Measurements from ENCODE around the gene BNIP1. TPM values are rescaled to one million over a fixed set of nuclear protein-coding genes. Genes with fewer than 3 reads are reported as not detected.

The BNIP1 gene
- total RNA-seq, 6 experiments from 2014 or later: 13.9 to 20.9 (median 17.3) TPM

GRCh38 chr5:173187054-173187743, 42.9 kb downstream of the BNIP1 start:
- no peak overlapping the region for H3K4me3 Mint-ChIP-seq
- TF ChIP-seq, protein P1, sequence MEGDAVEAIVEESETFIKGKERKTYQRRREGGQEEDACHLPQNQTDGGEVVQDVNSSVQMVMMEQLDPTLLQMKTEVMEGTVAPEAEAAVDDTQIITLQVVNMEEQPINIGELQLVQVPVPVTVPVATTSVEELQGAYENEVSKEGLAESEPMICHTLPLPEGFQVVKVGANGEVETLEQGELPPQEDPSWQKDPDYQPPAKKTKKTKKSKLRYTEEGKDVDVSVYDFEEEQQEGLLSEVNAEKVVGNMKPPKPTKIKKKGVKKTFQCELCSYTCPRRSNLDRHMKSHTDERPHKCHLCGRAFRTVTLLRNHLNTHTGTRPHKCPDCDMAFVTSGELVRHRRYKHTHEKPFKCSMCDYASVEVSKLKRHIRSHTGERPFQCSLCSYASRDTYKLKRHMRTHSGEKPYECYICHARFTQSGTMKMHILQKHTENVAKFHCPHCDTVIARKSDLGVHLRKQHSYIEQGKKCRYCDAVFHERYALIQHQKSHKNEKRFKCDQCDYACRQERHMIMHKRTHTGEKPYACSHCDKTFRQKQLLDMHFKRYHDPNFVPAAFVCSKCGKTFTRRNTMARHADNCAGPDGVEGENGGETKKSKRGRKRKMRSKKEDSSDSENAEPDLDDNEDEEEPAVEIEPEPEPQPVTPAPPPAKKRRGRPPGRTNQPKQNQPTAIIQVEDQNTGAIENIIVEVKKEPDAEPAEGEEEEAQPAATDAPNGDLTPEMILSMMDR (IDR thresholded peaks at IDR 0.05): peak; percentile 37
- H3K36me3 Mint-ChIP-seq (ENCODE audit: low read depth): no peaks in the 10 kb centered on the region
- H3K27ac Mint-ChIP-seq: no peak overlapping the region
- no peaks in the 10 kb centered on the region for H3K4me1 Mint-ChIP-seq (ENCODE audit: low read depth)
- H3K9me3 Mint-ChIP-seq: no peaks in the 10 kb centered on the region
- peaks cover 38% of the 10 kb centered on the region for H3K27me3 Mint-ChIP-seq (ENCODE audit: insufficient read depth)
- DNase-seq: no peak

DNA sequence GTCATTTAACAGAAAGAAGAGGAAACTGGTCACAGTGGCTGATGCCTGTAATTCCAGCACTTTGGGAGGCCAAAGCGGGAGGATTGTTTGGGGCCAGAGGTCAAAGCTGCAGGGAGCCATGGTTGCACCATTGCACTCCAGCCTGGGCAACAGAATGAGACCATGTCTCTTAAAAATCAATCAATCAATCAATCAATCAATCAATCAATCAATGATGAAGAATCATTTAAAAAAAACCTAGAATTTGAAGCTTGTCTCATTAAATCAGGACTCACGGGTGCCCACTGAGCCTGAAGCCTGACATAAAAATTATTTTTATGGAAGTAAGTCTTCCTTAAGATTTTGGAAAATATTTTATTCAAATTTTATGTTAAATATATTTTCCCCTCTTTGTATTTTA, 43.9 kb downstream of the BNIP1 start:
- Mint-ChIP-seq H3K27me3 (ENCODE audit: insufficient read depth) (peaks cover 36% of the 10 kb centered on the region), H3K4me1 (ENCODE audit: low read depth) (no peaks in the 10 kb centered on the region), H3K27ac (no peak overlapping the region), H3K9me3 (no peaks in the 10 kb centered on the region), H3K36me3 (ENCODE audit: low read depth) (no peaks in the 10 kb centered on the region), H3K4me3 (no peak overlapping the region; the same call in 1 of the 2 replicates)
- DNase-seq: no peak
- TF ChIP-seq, protein P1 (IDR thresholded peaks at IDR 0.05): no peak

GRCh38 chr5:173191015-173191414, 46.7 kb downstream of the BNIP1 start:
- TF ChIP-seq, protein P1 (IDR thresholded peaks at IDR 0.05): no peak
- Mint-ChIP-seq H3K4me3 (no peak overlapping the region), H3K27ac (no peak overlapping the region), H3K9me3 (no peaks in the 10 kb centered on the region), H3K36me3 (ENCODE audit: low read depth) (no peaks in the 10 kb centered on the region), H3K27me3 (ENCODE audit: insufficient read depth) (peaks cover 34% of the 10 kb centered on the region), H3K4me1 (ENCODE audit: low read depth) (no peaks in the 10 kb centered on the region)
- no peak for DNase-seq

DNA sequence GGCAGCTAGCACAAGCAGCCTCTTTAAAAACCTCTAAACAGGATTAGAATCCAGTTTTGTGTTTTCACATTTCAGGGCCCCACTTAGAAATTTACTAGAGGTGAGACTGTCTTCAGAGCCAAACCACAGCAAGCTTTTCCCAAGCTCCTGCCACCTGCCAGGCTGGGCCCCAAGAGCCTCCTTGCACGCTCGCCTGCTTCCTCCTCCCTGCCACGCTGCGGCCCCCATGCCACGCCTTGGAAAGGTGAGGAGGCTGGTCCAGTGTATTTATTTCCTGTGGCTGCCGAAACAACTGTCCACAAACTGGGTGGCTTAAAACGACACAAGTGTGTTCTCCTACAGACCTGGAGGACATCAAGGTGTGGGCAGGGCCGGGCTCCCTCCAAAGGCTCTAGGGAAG, 47.2 kb downstream of the BNIP1 start:
- peaks cover 39% of the 10 kb centered on the region for H3K27me3 Mint-ChIP-seq (ENCODE audit: insufficient read depth)
- no peaks in the 10 kb centered on the region for H3K36me3 Mint-ChIP-seq (ENCODE audit: low read depth)
- H3K27ac Mint-ChIP-seq: no peak overlapping the region
- DNase-seq: no peak
- H3K4me1 Mint-ChIP-seq (ENCODE audit: low read depth): no peaks in the 10 kb centered on the region
- TF ChIP-seq, protein P1 (IDR thresholded peaks at IDR 0.05): no peak
- no peak overlapping the region for H3K4me3 Mint-ChIP-seq
- no peaks in the 10 kb centered on the region for H3K9me3 Mint-ChIP-seq

GRCh38 chr5:173192561-173192960, 48.2 kb downstream of the BNIP1 start:
- Mint-ChIP-seq H3K9me3 (no peaks in the 10 kb centered on the region), H3K27ac (no peak overlapping the region), H3K27me3 (ENCODE audit: insufficient read depth) (peaks cover 39% of the 10 kb centered on the region), H3K36me3 (ENCODE audit: low read depth) (no peaks in the 10 kb centered on the region), H3K4me3 (no peak overlapping the region), H3K4me1 (ENCODE audit: low read depth) (no peaks in the 10 kb centered on the region)
- no peak for DNase-seq
- TF ChIP-seq, protein P1 (IDR thresholded peaks at IDR 0.05): no peak
